Measurements from ENCODE around the gene DTHD1. TPM values are rescaled to one million over a fixed set of nuclear protein-coding genes. Genes with fewer than 3 reads are reported as not detected.

The DTHD1 gene
- total RNA-seq, 1 experiment from 2014 or later = not detected

- ATAC-seq = no peak
- intact Hi-C loops (cut with micrococcal nuclease) = no loop called here
- H3K9ac ChIP-seq (ENCODE audit: low read length) = no peak overlapping the region
- no peak overlapping the region for H3K27ac ChIP-seq (ENCODE audit: low read depth, low read length)
- H3K4me2 ChIP-seq (ENCODE audit: low read length) = no peak overlapping the region
- BruUV-seq (replicated peaks) = no TSS peak
- no peaks in the 10 kb centered on the region for H4K20me1 ChIP-seq (ENCODE audit: insufficient read depth)
- CTCF ChIA-PET = no interaction called here
- H3K9me3 ChIP-seq (ENCODE audit: control insufficient read depth in 1 of 2, insufficient read depth in 1 of 2, low read depth in 1 of 2, low read length in 2 of 2) = no peaks in the 10 kb centered on the region
- TF ChIP-seq SIN3A (IDR thresholded peaks at IDR 0.05; ENCODE audit: low read depth) (no peak), SRF (IDR thresholded peaks at IDR 0.05; ENCODE audit: low read depth) (no peak)
- H3K9me2 ChIP-seq (ENCODE audit: insufficient read depth) = no peaks in the 10 kb centered on the region
- RAD21 ChIA-PET (ENCODE audit: low non-redundant PET in 1 of 2, low total read pairs in 2 of 2, uncharacterized antibody in 2 of 2, unreplicated experiment in 2 of 2) = no interaction called here
- no peak overlapping the region for H3K4me3 ChIP-seq (replicated peaks in 1 of 2; ENCODE audit: low read depth in 1 of 2, low read length in 2 of 2)
- H2AFZ ChIP-seq (ENCODE audit: low read depth, low read length, poor library complexity, severe bottlenecking) = no peak overlapping the region
- no peak for DNase-seq (ENCODE audit: low read depth, low spot score)
- H3K27me3 ChIP-seq (ENCODE audit: insufficient read depth, low read length) = no peaks in the 10 kb centered on the region
- POLR2A ChIA-PET = no interaction called here
- no peaks in the 10 kb centered on the region for H3K4me1 ChIP-seq (ENCODE audit: control insufficient read depth in 1 of 2, insufficient read depth in 2 of 2, low read length in 2 of 2)
- no peaks in the 10 kb centered on the region for H3K79me2 ChIP-seq (ENCODE audit: insufficient read depth, low read length)
- H3K36me3 ChIP-seq (ENCODE audit: control insufficient read depth in 1 of 2, insufficient read depth in 2 of 2, low read length in 2 of 2) = no peaks in the 10 kb centered on the region
Measured at GRCh38 chr4:36312511-36312910, 31.1 kb downstream of the DTHD1 start.

GRCh38 chr4:36313301-36313700 is 31.9 kb downstream of the DTHD1 start:
- Histone ChIP-seq H3K4me2 (ENCODE audit: low read length) (no peak overlapping the region), H3K79me2 (ENCODE audit: insufficient read depth, low read length) (no peaks in the 10 kb centered on the region), H3K9me3 (ENCODE audit: control insufficient read depth in 1 of 2, insufficient read depth in 1 of 2, low read depth in 1 of 2, low read length in 2 of 2) (no peaks in the 10 kb centered on the region), H2AFZ (ENCODE audit: low read depth, low read length, poor library complexity, severe bottlenecking) (no peak overlapping the region), H4K20me1 (ENCODE audit: insufficient read depth) (no peaks in the 10 kb centered on the region), H3K4me1 (ENCODE audit: control insufficient read depth in 1 of 2, insufficient read depth in 2 of 2, low read length in 2 of 2) (no peaks in the 10 kb centered on the region), H3K9me2 (ENCODE audit: insufficient read depth) (no peaks in the 10 kb centered on the region), H3K9ac (ENCODE audit: low read length) (no peak overlapping the region), H3K36me3 (ENCODE audit: control insufficient read depth in 1 of 2, insufficient read depth in 2 of 2, low read length in 2 of 2) (no peaks in the 10 kb centered on the region), H3K4me3 (replicated peaks in 1 of 2; ENCODE audit: low read depth in 1 of 2, low read length in 2 of 2) (no peak overlapping the region), H3K27me3 (ENCODE audit: insufficient read depth, low read length) (no peaks in the 10 kb centered on the region), H3K27ac (ENCODE audit: low read depth, low read length) (no peak overlapping the region)
- CTCF ChIA-PET = no interaction called here
- RAD21 ChIA-PET (ENCODE audit: low non-redundant PET in 1 of 2, low total read pairs in 2 of 2, uncharacterized antibody in 2 of 2, unreplicated experiment in 2 of 2) = no interaction called here
- no peak for ATAC-seq
- TF ChIP-seq, protein P1, sequence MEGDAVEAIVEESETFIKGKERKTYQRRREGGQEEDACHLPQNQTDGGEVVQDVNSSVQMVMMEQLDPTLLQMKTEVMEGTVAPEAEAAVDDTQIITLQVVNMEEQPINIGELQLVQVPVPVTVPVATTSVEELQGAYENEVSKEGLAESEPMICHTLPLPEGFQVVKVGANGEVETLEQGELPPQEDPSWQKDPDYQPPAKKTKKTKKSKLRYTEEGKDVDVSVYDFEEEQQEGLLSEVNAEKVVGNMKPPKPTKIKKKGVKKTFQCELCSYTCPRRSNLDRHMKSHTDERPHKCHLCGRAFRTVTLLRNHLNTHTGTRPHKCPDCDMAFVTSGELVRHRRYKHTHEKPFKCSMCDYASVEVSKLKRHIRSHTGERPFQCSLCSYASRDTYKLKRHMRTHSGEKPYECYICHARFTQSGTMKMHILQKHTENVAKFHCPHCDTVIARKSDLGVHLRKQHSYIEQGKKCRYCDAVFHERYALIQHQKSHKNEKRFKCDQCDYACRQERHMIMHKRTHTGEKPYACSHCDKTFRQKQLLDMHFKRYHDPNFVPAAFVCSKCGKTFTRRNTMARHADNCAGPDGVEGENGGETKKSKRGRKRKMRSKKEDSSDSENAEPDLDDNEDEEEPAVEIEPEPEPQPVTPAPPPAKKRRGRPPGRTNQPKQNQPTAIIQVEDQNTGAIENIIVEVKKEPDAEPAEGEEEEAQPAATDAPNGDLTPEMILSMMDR (IDR thresholded peaks at IDR 0.05 in 2 of 3, conservative IDR thresholded peaks at IDR 0.05 in 1 of 3; ENCODE audit: borderline replicate concordance in 1 of 3, insufficient read depth in 1 of 3, low read depth in 2 of 3, low read length in 2 of 3) = no peak
- TF ChIP-seq RAD21 (IDR thresholded peaks at IDR 0.05; ENCODE audit: low read depth) (no peak), SRF (IDR thresholded peaks at IDR 0.05; ENCODE audit: low read depth) (no peak), ATF3 (IDR thresholded peaks at IDR 0.05) (no peak), POLR2AphosphoS5 (IDR thresholded peaks at IDR 0.05; ENCODE audit: low read depth, low read length) (no peak), ZFX (IDR thresholded peaks at IDR 0.05) (no peak), JUND (IDR thresholded peaks at IDR 0.05) (no peak), EZH2phosphoT487 (IDR thresholded peaks at IDR 0.05; ENCODE audit: borderline replicate concordance) (no peak), ZBTB33 (IDR thresholded peaks at IDR 0.05; ENCODE audit: extremely low read depth, insufficient replicate concordance, low read length) (no peak), TCF7L2 (IDR thresholded peaks at IDR 0.05; ENCODE audit: borderline replicate concordance, extremely low read depth, insufficient read depth, insufficient read length) (no peak), EGR1 (IDR thresholded peaks at IDR 0.05; ENCODE audit: low read depth) (no peak), SIN3A (IDR thresholded peaks at IDR 0.05; ENCODE audit: low read depth) (no peak), ELF1 (IDR thresholded peaks at IDR 0.05; ENCODE audit: borderline replicate concordance, low read depth) (no peak), CBX3 (IDR thresholded peaks at IDR 0.05; ENCODE audit: low read depth) (no peak), MAX (IDR thresholded peaks at IDR 0.05) (no peak), CEBPB (IDR thresholded peaks at IDR 0.05; ENCODE audit: low read depth) (no peak)
- intact Hi-C loops (cut with micrococcal nuclease) = no loop called here
- DNase-seq (ENCODE audit: low read depth, low spot score) = no peak
- no TSS peak for BruUV-seq (replicated peaks)
- POLR2A ChIA-PET = no interaction called here

All from HCT116 (cell line).